Fibroblast of lung (primary cell): Measurements from ENCODE around the gene TTC9B. TPM values are rescaled to one million over a fixed set of nuclear protein-coding genes. Genes with fewer than 3 reads are reported as not detected.
A peak's percentile ranks its signal among the peaks of the same experiment; 100 is the strongest.

Experiments
- DNase-seq, 2 donors: peaks; one replicate each; pipeline versions ENCODE4 v3.0.0 to v3.0.0-alpha.2; 2010; ENCODE audit warnings: low read depth in 2 of 2
- H2AFZ ChIP-seq: 2 replicates; pipeline ENCODE4 v1.5.1; 2012; ENCODE audit warnings: low read length, control low read depth, inconsistent platforms
- H3K27ac ChIP-seq: 2 replicates; pipeline ENCODE4 v1.5.1; 2011; ENCODE audit warnings: low read length, control low read depth; ENCODE audit not compliant: insufficient read depth
- H3K27me3 ChIP-seq: 2 replicates; pipeline ENCODE4 v1.5.1; 2011; ENCODE audit warnings: mild to moderate bottlenecking, low read length; ENCODE audit not compliant: control insufficient read depth, insufficient read depth
- H3K36me3 ChIP-seq: 2 replicates; pipeline ENCODE4 v1.5.1; 2011; ENCODE audit warnings: low read length; ENCODE audit not compliant: control insufficient read depth, insufficient read depth
- H3K4me1 ChIP-seq: 2 replicates; pipeline ENCODE4 v1.5.1; 2011; ENCODE audit warnings: low read length; ENCODE audit not compliant: control insufficient read depth, insufficient read depth; ENCODE audit errors: extremely low read depth
- H3K4me2 ChIP-seq: 2 replicates; pipeline ENCODE4 v1.5.1; 2011; ENCODE audit warnings: low read length, control low read depth; ENCODE audit not compliant: insufficient read depth; ENCODE audit errors: extremely low read depth
- H3K4me3 ChIP-seq, 4 experiments: fragments of 200-600 bp in 1 of 4; sonication (generic) in 1 of 4; replicated peaks in 1 of 4; 2 replicates each; pipeline ENCODE4 v1.5.1; 2011 to 2016; ENCODE audit warnings: low read length in 4 of 4, low read depth in 3 of 4, mild to moderate bottlenecking in 3 of 4, control low read depth in 2 of 4, inconsistent platforms in 1 of 4, mixed read lengths in 1 of 4; ENCODE audit not compliant: insufficient read depth in 1 of 4; ENCODE audit errors: control extremely low read depth in 1 of 4
- H3K79me2 ChIP-seq: 2 replicates; pipeline ENCODE4 v1.5.1; 2012; ENCODE audit warnings: mild to moderate bottlenecking, low read length, inconsistent platforms; ENCODE audit not compliant: control insufficient read depth, insufficient read depth
- H3K9ac ChIP-seq: 2 replicates; pipeline ENCODE4 v1.5.1; 2011; ENCODE audit warnings: mild to moderate bottlenecking, low read length, control low read depth; ENCODE audit not compliant: insufficient read depth
- H3K9me3 ChIP-seq: 2 replicates; pipeline ENCODE4 v1.5.1; 2012; ENCODE audit warnings: low read depth, low read length; ENCODE audit not compliant: control insufficient read depth, insufficient read depth
- H4K20me1 ChIP-seq: 2 replicates; pipeline ENCODE4 v1.5.1; 2011; ENCODE audit warnings: low read length; ENCODE audit not compliant: control insufficient read depth, insufficient read depth; ENCODE audit errors: extremely low read depth
- CTCF ChIP-seq, 2 donors: IDR thresholded peaks in 1 of 2; conservative IDR thresholded peaks in 1 of 2; 1 replicate in 1 of 2; 2 replicates in 1 of 2; pipeline ENCODE4 v1.5.1; 2011 to 2012; ENCODE audit warnings: low read length in 2 of 2, control low read depth in 1 of 2, inconsistent platforms in 1 of 2, low read depth in 1 of 2, mild to moderate bottlenecking in 1 of 2
- EZH2 ChIP-seq: IDR thresholded peaks from 2 replicates; pipeline ENCODE4 v1.5.1; 2012; ENCODE audit warnings: low read length, control low read depth, mild to moderate bottlenecking; ENCODE audit errors: missing control alignments
- polyA plus RNA-seq, 2 donors: library from polyadenylated mRNA; depleted of rRNA in 1 of 2; stranded (reverse) in 1 of 2; unstranded in 1 of 2; fragments of >200 nt; gene quantifications; 2 replicates each; pipeline ENCODE4 v1.2.1, GENCODE V29; 2011 to 2012; ENCODE audit warnings: missing spikeins in 1 of 2
- total RNA-seq: library from RNA; depleted of rRNA; stranded (reverse); fragments of >200 nt; gene quantifications from 2 replicates; pipeline ENCODE4 v1.2.1, GENCODE V29; 2014

Gene TTC9B
- total and polyA plus RNA-seq, 2 donors (not counting 1 experiment from before 2014, with no cell fraction given) = not detected

GRCh38 chr19:40244579-40245317 is 26.6 kb upstream of the TTC9B start:
- no peak overlapping the region for H2AFZ ChIP-seq
- no peak overlapping the region for H3K4me3 ChIP-seq
- no peak overlapping the region for H3K9ac ChIP-seq
- no peaks in the 10 kb centered on the region for H4K20me1 ChIP-seq
- H3K27me3 ChIP-seq = no peaks in the 10 kb centered on the region
- no peak for TF ChIP-seq EZH2
- TF ChIP-seq CTCF (conservative IDR thresholded peaks at IDR 0.05 in 1 of 2, IDR thresholded peaks at IDR 0.05 in 1 of 2; ENCODE audit: low read depth in 1 of 2, low read length in 2 of 2) = no peak
- H3K9me3 ChIP-seq = no peaks in the 10 kb centered on the region
- DNase-seq = no peak
- no peak overlapping the region for H3K27ac ChIP-seq
- H3K4me2 ChIP-seq = no peak overlapping the region
- peaks cover 5% of the 10 kb centered on the region for H3K79me2 ChIP-seq
- H3K4me1 ChIP-seq = no peaks in the 10 kb centered on the region
- peaks cover 4% of the 10 kb centered on the region for H3K36me3 ChIP-seq

- Histone ChIP-seq H2AFZ (no peak overlapping the region), H4K20me1 (no peaks in the 10 kb centered on the region)
- TF ChIP-seq EZH2 = no peak
- no peak for TF ChIP-seq CTCF (conservative IDR thresholded peaks at IDR 0.05 in 1 of 2, IDR thresholded peaks at IDR 0.05 in 1 of 2; ENCODE audit: low read depth in 1 of 2, low read length in 2 of 2)
These were observed 25.0 kb upstream of the TTC9B start for GRCh38 chr19:40243181-40243580.

GRCh38 chr19:40242480-40242879 is 24.3 kb upstream of the TTC9B start:
- Histone ChIP-seq H3K4me3 (no peak overlapping the region), H3K79me2 (peaks cover 3% of the 10 kb centered on the region), H3K36me3 (peaks cover 8% of the 10 kb centered on the region), H3K27ac (peak overlapping the region; percentile 47), H3K4me1 (no peaks in the 10 kb centered on the region), H3K4me2 (no peak overlapping the region), H3K9ac (no peak overlapping the region), H3K27me3 (no peaks in the 10 kb centered on the region), H2AFZ (no peak overlapping the region), H4K20me1 (no peaks in the 10 kb centered on the region), H3K9me3 (no peaks in the 10 kb centered on the region)
- DNase-seq = no peak
- TF ChIP-seq CTCF (conservative IDR thresholded peaks at IDR 0.05 in 1 of 2, IDR thresholded peaks at IDR 0.05 in 1 of 2; ENCODE audit: low read depth in 1 of 2, low read length in 2 of 2) (no peak), EZH2 (no peak)

More at GRCh38 chr19:40243181-40243580, 25.0 kb upstream of the TTC9B start:
- Histone ChIP-seq H3K27me3 (no peaks in the 10 kb centered on the region), H3K36me3 (peaks cover 8% of the 10 kb centered on the region), H3K9me3 (no peaks in the 10 kb centered on the region), H3K4me1 (no peaks in the 10 kb centered on the region), H3K4me2 (no peak overlapping the region), H3K79me2 (peaks cover 5% of the 10 kb centered on the region), H3K4me3 (no peak overlapping the region), H3K27ac (no peak overlapping the region), H3K9ac (no peak overlapping the region)
- DNase-seq = no peak
